NCI-H1694 (cell line): ENCODE results near the gene TAL1.
"Not testable (repeated sequence)": the region's sequence is repeated elsewhere in the genome, so short reads cannot be mapped to it uniquely, and the experiment has no call there.

ENCODE experiments used
- DNase-seq: peaks from one replicate; lab custom pipeline; 2025; lab: John Stamatoyannopoulos, UW

The TAL1 gene

GRCh38 chr1:47232187-47232874 is at the start of gene TAL1:
TSS of gene TAL1 (minus strand) at chr1:47232225. CDS start at chr1:47225888, 6,337 bp downstream.
- no peak for DNase-seq

GRCh38 chr1:47280142-47280541 is 48.1 kb upstream of the TAL1 start:
- no peak for DNase-seq

- no peak for DNase-seq
These were observed 44.8 kb upstream of the TAL1 start for GRCh38 chr1:47276850-47277249.

GRCh38 chr1:47275811-47276210 is 43.8 kb upstream of the TAL1 start:
- DNase-seq, result not testable (repeated sequence)

GRCh38 chr1:47265529-47265928 is 33.5 kb upstream of the TAL1 start:
- DNase-seq, result not testable (repeated sequence)

GRCh38 chr1:47262787-47263413 is 30.9 kb upstream of the TAL1 start:
- DNase-seq, result peak; percentile 23

- no peak for DNase-seq
These were observed 25.2 kb upstream of the TAL1 start for GRCh38 chr1:47257224-47257623.

GRCh38 chr1:47252795-47253194 is 20.8 kb upstream of the TAL1 start:
- no peak for DNase-seq

GRCh38 chr1:47252369-47252768 is 20.3 kb upstream of the TAL1 start:
- DNase-seq, result no peak

GRCh38 chr1:47249755-47250154 is 17.7 kb upstream of the TAL1 start:
- no peak for DNase-seq

GRCh38 chr1:47244339-47244862 is 12.4 kb upstream of the TAL1 start:
- DNase-seq, result no peak

- DNase-seq, result no peak
These were observed 11.9 kb upstream of the TAL1 start for GRCh38 chr1:47243910-47244309.

- no peak for DNase-seq
These were observed 9.4 kb upstream of the TAL1 start for GRCh38 chr1:47241114-47242113.

- no peak for DNase-seq
These were observed 7.0 kb upstream of the TAL1 start for GRCh38 chr1:47238935-47239592.

GRCh38 chr1:47235806-47236205 is 3.8 kb upstream of the TAL1 start:
- no peak for DNase-seq

- no peak for DNase-seq
These were observed 3.2 kb upstream of the TAL1 start for GRCh38 chr1:47235241-47235681.

GRCh38 chr1:47233186-47233585 is 1.2 kb upstream of the TAL1 start:
- no peak for DNase-seq

- DNase-seq, result no peak
These were observed 481 bp downstream of the TAL1 start for GRCh38 chr1:47231301-47232186.

GRCh38 chr1:47230692-47231300 is 1.2 kb downstream of the TAL1 start:
- DNase-seq, result no peak
